ENCODE data around the gene PVALEF. TPM values are rescaled to one million over a fixed set of nuclear protein-coding genes. Genes with fewer than 3 reads are reported as not detected.

The PVALEF gene
- total and polyA plus RNA-seq, 2 of the 13 experiments (the other 11 are each of a cell fraction or from before 2014, with no cell fraction given): 0.18 TPM

- TF ChIP-seq CHCHD3 (CRISPR knock-in tag; IDR thresholded peaks at IDR 0.05) (0 out of 2 replicates have a peak, but pooled peaks have one; percentile 31), ZNF543 (CRISPR knock-in tag; IDR thresholded peaks at IDR 0.05) (0 out of 2 replicates have a peak, but pooled peaks have one; percentile 47), AGO1 (IDR thresholded peaks at IDR 0.05; ENCODE audit: low read depth, low read length, poor library complexity, severe bottlenecking) (peak; percentile 17), HMGXB4 (CRISPR knock-in tag; IDR thresholded peaks at IDR 0.05; ENCODE audit: borderline replicate concordance in 1 of 2, low read depth in 1 of 2) (no peak)
- Histone ChIP-seq H3K9ac (ENCODE audit: insufficient read depth, low read depth, low read length) (no peak overlapping the region), H3K27ac (ENCODE audit: extremely low read length, insufficient read depth, low read length) (no peak overlapping the region), H3K4me2 (ENCODE audit: low read depth, low read length) (0 out of 2 replicates have a peak overlapping the region, but pooled peaks have one; percentile 55), H3K4me3 (replicated peaks in 1 of 3; ENCODE audit: insufficient read depth in 1 of 3, low read depth in 2 of 3, low read length in 3 of 3) (peak overlapping the region in 1 of 3 experiments; percentile 44; a peak in 1 of 6 replicates), H3K4me1 (ENCODE audit: insufficient read depth, low read length) (peaks cover 35% of the 10 kb centered on the region), H3K27me3 (ENCODE audit: control insufficient read depth in 1 of 2, insufficient read depth in 2 of 2, low read length in 2 of 2) (peaks cover 19 to 55% of the 10 kb centered on the region in 2 experiments), H3K79me2 (ENCODE audit: insufficient read depth, low read length) (no peaks in the 10 kb centered on the region), H2AFZ (ENCODE audit: low read length) (no peak overlapping the region), H3K9me3 (ENCODE audit: low read length) (no peaks in the 10 kb centered on the region), H3K36me3 (replicated peaks in 1 of 2; ENCODE audit: control insufficient read depth in 1 of 2, insufficient read depth in 2 of 2, low read length in 2 of 2) (no peaks in the 10 kb centered on the region), H4K20me1 (ENCODE audit: insufficient read depth, low read length) (no peaks in the 10 kb centered on the region)
- ATAC-seq (no peak), DNase-seq (ENCODE audit: low spot score) (no peak), FAIRE-seq (no peak)
- WGBS (ENCODE audit: low lambda C conversion rate): 9% methylated on average over 8 of the region's 12 CpGs
- BruUV-seq (replicated peaks): no TSS peak
- intact Hi-C loops (cut with micrococcal nuclease; ENCODE audit: unreplicated experiment): no loop called here
- POLR2A ChIA-PET: interaction anchor here (1.0 to 2.2 kb wide), 3 partner anchors 9 to 59 kb away, joined by 3 to 8 read pairs (median 3); partner anchors contain the start of genes AATK, NDUFAF8, PVALEF and TEPSIN
- CTCF ChIA-PET (ENCODE audit: low intra/inter-chr PET ratio, low total read pairs): no interaction called here
- in situ Hi-C loops (cut with HindIII; ENCODE audit: extremely low pct_ligation_motif_present, low pct_unique_long_range_greater_than_20kb): no loop called here
These were observed 14.6 kb downstream of the PVALEF start for GRCh38 chr17:81179861-81180260.
